ENCODE results near the gene CLEC11A.

- TF ChIP-seq EZH2phosphoT487 (IDR thresholded peaks at IDR 0.05; ENCODE audit: borderline replicate concordance, low read depth, low read length) (no peak), CTCF (conservative IDR thresholded peaks at IDR 0.05; ENCODE audit: low read length) (no peak)
Measured at GRCh38 chr19:50743537-50743936, 20.4 kb downstream of the CLEC11A start.

Measured in OCI-LY7 (cell line).